Smooth muscle cell of the brain vasculature (primary cell): ENCODE data around the gene ME3.

Source experiments
- DNase-seq: peaks from one replicate; pipeline ENCODE4 v3.0.0-alpha.2; 2012; ENCODE audit warnings: low read depth, low spot score

ME3 gene

GRCh38 chr11:86489442-86489841 is 183.0 kb downstream of the ME3 start:
- no peak for DNase-seq

GRCh38 chr11:86488553-86488952 is 183.9 kb downstream of the ME3 start:
- DNase-seq, result no peak

GRCh38 chr11:86487671-86488070 is 184.7 kb downstream of the ME3 start:
- DNase-seq, result no peak

GRCh38 chr11:86486261-86487030 is 186.0 kb downstream of the ME3 start:
- no peak for DNase-seq

- DNase-seq, result no peak
Measured at GRCh38 chr11:86484795-86485166, 187.6 kb downstream of the ME3 start.

GRCh38 chr11:86483940-86484794 is 188.2 kb downstream of the ME3 start:
- DNase-seq, result no peak

- DNase-seq, result no peak
Measured at GRCh38 chr11:86483610-86483939, 188.8 kb downstream of the ME3 start.

GRCh38 chr11:86482692-86483091 is 189.7 kb downstream of the ME3 start:
- no peak for DNase-seq

- DNase-seq, result no peak
Measured at GRCh38 chr11:86481399-86481798, 191.0 kb downstream of the ME3 start.

GRCh38 chr11:86478348-86478747 is 194.1 kb downstream of the ME3 start:
- no peak for DNase-seq

- DNase-seq, result no peak
Measured at GRCh38 chr11:86477495-86478155, 194.8 kb downstream of the ME3 start.

- no peak for DNase-seq
Measured at GRCh38 chr11:86476109-86476861, 196.1 kb downstream of the ME3 start.

- DNase-seq, result no peak
Measured at GRCh38 chr11:86475027-86475426, 197.4 kb downstream of the ME3 start.

- DNase-seq, result no peak
Measured at GRCh38 chr11:86473991-86474833, 198.2 kb downstream of the ME3 start.

- DNase-seq, result no peak
Measured at GRCh38 chr11:86469491-86470388, 202.7 kb downstream of the ME3 start.

GRCh38 chr11:86468169-86468568 is 204.2 kb downstream of the ME3 start:
- DNase-seq, result no peak

GRCh38 chr11:86464509-86465221 is 207.8 kb downstream of the ME3 start:
- no peak for DNase-seq

GRCh38 chr11:86463955-86464354 is 208.5 kb downstream of the ME3 start:
- no peak for DNase-seq

GRCh38 chr11:86463120-86463519 is 209.3 kb downstream of the ME3 start:
- no peak for DNase-seq
